PC-9 (cell line): ENCODE data around the gene SNAP91.

ENCODE experiments used
- EZH2 ChIP-seq: fragments of 200-600 bp; sonication (generic); IDR thresholded peaks from 2 replicates; pipeline ENCODE4 v1.8.0; 2017; ENCODE audit warnings: antibody characterized with exemption, low read depth
- TF ChIP-seq, protein P1 (sequence below): fragments of 200-600 bp; sonication (generic); conservative IDR thresholded peaks from 2 replicates; pipeline ENCODE4 v1.6.1; 2017; ENCODE audit warnings: mixed run types, antibody characterized with exemption, mild to moderate bottlenecking, moderate library complexity

DNA sequence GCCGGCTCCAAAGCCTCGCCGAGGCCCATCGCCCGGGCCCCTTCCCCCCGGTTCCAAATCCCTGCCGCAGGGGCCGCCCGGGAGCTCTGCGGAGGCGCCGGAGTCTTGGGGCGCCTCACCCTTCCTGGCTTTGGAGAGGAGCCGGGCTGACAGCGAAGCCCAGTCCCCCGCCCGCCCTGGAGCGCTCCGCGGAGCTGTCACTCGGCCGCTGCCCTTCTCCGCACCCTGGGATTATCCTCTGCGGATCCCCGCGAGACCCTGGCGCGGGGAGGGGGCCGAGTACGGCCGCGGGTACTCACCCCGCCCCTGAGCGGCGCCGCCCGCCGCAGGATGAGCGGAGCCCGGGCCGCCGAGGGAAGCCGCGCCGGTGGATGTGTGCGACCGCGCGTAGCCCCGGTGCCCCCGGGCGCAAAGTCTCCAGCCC is 343 bp downstream of the SNAP91 start:
- TF ChIP-seq, protein P1, sequence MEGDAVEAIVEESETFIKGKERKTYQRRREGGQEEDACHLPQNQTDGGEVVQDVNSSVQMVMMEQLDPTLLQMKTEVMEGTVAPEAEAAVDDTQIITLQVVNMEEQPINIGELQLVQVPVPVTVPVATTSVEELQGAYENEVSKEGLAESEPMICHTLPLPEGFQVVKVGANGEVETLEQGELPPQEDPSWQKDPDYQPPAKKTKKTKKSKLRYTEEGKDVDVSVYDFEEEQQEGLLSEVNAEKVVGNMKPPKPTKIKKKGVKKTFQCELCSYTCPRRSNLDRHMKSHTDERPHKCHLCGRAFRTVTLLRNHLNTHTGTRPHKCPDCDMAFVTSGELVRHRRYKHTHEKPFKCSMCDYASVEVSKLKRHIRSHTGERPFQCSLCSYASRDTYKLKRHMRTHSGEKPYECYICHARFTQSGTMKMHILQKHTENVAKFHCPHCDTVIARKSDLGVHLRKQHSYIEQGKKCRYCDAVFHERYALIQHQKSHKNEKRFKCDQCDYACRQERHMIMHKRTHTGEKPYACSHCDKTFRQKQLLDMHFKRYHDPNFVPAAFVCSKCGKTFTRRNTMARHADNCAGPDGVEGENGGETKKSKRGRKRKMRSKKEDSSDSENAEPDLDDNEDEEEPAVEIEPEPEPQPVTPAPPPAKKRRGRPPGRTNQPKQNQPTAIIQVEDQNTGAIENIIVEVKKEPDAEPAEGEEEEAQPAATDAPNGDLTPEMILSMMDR = no peak
- TF ChIP-seq EZH2 = no peak
